CD4-positive, alpha-beta T cell treated with Interleukin-21 for 1 hour (primary cell): ENCODE measurements around the gene MAGED1.
A peak's percentile ranks its signal among the peaks of the same experiment; 100 is the strongest.

Experiments used
- DNase-seq: peaks from one replicate; pipeline ENCODE4 v3.0.0-alpha.2; 2020

MAGED1 gene, protein sequence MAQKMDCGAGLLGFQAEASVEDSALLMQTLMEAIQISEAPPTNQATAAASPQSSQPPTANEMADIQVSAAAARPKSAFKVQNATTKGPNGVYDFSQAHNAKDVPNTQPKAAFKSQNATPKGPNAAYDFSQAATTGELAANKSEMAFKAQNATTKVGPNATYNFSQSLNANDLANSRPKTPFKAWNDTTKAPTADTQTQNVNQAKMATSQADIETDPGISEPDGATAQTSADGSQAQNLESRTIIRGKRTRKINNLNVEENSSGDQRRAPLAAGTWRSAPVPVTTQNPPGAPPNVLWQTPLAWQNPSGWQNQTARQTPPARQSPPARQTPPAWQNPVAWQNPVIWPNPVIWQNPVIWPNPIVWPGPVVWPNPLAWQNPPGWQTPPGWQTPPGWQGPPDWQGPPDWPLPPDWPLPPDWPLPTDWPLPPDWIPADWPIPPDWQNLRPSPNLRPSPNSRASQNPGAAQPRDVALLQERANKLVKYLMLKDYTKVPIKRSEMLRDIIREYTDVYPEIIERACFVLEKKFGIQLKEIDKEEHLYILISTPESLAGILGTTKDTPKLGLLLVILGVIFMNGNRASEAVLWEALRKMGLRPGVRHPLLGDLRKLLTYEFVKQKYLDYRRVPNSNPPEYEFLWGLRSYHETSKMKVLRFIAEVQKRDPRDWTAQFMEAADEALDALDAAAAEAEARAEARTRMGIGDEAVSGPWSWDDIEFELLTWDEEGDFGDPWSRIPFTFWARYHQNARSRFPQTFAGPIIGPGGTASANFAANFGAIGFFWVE

DNA sequence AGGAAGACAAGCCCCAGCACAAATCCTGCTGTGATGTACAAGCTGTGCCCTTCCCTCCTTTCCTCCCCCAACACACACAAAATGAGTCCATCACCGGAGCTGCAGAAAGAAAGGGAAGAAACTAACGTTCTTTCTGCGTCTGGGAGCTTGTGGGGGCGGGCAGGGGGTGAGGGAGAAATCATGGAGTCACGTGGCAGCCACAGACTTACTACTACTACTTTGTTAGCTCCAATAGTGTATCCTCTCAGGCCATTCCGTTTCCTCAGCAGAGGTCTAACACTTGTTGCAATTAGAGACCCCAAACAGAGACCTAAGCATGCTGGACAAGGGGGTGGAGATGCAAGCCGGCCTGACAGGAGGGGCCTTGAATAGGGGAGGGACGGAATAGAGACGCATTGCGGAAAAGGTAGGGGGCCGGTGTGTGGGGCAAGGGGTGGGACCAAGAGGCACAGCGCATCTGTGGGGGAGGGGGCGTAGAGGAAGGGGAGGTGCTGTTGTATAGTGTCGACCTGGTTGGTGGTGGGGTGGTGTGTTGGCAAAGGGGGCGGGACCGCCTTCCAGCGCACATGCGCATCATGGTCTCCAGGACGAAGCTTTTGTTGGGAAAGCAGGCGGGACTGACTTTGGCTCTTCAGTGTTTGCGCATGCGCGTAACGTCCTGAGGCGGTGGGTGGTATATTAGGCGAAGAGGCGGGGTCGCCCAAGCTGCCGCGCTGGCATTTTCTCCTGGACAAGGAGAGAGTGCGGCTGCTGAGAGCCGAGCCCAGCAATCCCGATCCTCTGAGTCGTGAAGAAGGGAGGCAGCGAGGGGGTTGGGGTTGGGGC is at the start of gene MAGED1:
Gene MAGED1 (plus strand): TSS at position 703 of the 825 bp plus-strand sequence. CDS start 682 bp downstream, outside the sequence.
- peak; percentile 85 for DNase-seq

DNA sequence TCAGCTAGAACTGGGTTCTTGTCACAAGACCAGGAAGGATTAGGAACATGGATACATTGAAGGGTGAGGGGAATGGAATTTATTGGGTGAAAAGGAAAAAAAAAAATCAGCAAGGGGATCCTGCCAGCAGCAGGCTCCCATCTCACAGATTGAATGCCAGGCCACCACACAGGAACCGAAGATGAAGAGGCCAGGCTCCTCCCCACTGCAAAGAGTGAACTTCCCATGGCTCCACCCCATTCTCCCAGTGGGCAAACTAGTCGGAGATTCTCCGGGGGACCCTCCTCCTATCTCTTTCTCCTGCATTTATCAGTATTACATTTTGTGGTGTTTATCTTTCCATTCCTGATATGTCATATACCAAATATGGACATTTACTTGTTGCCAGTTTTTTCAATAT is 46.0 kb upstream of the MAGED1 start:
- DNase-seq = no peak

DNA sequence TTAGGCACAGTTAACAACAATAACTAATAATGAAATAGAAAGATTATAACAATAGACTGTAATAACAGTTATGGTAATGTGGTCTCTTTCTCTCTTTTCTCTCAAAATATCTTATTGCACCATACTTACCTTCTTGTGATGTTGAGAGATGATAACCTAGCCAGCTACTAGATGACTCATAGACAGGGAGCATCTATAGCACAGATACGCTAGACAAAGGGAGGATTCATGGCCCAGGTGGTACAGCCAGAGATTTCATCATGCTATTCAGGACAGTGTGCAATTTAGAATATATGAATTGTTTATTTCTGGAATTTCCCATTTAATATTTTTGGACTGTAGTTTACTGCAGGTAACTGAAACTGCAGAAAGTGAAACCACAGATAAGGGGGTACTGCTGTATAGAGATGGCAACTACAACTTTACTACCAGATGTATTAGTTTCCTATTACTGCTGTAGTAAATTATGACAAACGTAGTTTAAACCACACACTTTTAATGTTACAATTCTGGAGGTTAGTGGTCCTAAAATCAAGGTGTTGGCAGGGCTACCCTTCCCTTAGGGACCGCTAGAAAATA is 41.8 kb upstream of the MAGED1 start:
- DNase-seq = no peak

DNA sequence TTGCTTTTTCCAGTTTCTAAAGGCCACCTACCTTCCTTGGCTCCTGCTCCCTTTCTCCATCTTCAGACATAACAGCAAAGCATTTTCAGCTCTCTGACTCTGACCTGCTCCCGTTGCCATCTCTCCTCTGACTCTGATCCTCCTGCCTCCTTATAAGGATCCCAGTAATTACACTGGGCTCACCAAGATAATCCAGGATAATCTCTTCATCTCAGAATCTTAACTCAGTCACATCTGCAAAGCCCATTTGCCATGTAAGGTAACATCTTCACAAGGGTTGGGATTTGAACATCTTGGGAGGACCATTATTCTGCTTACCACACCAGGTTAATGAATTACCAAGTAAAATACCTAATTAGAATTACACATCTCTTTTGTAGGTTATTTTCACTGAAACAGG is 41.3 kb upstream of the MAGED1 start:
- DNase-seq = no peak

DNA sequence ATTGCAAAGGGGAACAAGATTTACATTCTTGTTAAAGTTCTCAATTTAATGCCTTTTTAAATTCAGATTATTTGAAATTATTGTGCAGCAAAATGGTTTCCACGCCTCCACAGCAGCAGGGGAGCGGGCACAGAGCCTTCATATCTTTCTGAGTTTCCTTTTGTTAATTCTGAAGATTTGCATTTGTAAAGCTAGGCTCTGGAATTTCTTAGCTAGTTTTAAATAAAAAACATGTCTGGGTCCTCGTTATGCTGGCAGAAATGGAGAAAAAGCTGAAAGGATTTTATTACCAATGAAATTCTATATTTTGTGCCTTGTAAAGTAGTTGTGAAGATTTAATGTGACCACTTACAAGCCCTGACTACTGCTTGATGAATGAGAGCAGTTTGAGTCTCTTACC is 40.8 kb upstream of the MAGED1 start:
- no peak for DNase-seq

DNA sequence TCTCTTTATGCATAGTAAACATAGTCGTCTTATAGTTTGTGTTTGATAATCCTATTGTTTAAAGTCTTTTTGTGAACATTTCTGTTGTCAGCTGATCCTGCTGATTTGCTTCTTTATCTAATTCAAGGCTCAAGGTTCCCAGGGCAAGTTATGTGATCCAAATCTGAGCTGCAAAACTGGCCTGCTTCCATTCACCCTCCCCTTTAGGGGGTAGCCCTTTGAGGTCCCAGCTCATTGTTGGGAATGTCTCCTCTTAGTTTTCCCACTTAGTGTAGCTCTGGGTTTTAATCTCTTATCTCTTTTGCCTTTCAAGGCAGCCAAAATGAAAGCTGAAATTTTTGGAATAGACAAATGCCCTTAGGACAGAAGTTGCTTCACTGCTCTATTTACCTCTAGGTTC is 40.2 kb upstream of the MAGED1 start:
- DNase-seq = no peak

DNA sequence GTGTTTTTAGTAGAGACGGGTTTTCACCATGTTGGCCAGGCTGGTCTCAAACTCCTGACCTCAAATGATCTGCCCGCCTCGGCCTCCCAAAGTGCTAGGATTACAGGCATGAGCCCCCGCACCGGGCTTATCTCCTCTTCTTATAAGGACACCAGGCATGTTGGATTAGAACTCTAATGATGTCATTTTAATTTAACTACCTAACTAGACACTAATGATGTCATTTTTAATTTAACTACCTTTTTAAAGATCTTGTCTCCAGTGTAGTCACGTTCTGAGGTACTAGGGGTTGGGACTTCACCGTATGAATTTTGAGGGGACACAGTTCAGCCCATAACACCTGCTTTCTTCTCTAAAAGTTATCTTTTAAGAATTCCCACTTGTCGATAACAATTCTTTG is 37.7 kb upstream of the MAGED1 start:
- no peak for DNase-seq

DNA sequence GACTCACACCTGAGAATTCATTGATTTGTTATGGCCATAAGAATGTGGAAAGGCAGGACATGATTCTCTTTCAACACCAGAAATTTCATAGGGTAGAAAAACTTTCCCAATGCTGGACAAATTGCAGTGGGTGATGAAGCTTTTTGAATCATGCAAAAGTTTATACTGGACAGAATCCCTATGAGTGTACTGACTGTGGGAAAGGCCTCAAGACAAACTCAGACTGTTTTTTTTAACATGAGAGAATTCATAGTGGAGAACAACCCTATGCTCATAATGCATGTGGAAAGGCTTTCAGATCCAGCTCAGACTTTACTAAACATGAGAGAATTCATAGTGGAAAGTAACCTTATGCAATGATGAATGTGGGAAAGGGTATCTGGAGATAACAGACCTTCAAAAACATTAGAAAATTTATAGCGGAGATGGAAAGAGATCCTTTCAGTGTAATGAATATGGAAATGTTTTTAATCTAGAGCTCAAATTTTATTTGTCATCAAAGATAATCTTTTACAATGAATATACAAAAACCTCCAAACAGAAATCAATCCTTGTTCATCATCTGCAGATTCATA is 36.2 kb upstream of the MAGED1 start:
- DNase-seq = no peak

DNA sequence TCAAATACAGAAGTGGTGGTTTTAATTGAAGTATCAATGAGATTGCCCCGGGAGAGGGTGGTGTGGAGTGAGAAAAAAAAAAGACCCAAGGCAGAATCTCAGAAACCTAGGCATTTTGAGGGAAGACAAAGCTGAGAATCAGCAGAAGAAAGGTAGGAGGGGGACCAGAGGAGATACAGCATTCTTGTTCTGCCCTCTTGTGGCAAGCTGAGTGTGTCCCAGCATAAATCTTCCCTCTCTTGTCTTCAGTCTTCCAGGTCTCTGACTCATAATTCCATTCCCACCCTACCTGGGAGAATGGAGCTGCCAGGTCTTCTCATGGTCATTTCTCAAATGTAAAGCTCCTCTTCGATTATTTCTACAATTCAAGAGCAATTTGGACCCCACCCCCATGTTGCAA is 32.7 kb upstream of the MAGED1 start:
- no peak for DNase-seq

DNA sequence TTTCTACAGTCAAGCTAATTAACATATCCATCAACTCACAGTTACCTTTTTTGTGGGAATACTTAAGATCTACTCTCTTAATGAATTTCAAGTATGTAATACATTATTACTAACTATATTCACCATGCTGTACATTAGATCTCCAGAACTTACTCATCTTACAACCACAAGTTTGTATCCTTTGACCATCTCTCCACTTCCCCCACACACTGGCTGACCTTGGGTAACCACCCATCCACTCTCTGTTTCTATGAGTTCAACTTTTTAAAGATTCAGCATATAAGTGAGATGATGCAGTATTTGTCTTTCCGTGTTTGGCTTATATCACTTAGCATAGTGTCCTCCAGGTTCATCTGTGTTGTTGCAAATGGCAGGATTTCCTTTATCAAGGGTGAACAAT is 30.5 kb upstream of the MAGED1 start:
- DNase-seq = no peak

DNA sequence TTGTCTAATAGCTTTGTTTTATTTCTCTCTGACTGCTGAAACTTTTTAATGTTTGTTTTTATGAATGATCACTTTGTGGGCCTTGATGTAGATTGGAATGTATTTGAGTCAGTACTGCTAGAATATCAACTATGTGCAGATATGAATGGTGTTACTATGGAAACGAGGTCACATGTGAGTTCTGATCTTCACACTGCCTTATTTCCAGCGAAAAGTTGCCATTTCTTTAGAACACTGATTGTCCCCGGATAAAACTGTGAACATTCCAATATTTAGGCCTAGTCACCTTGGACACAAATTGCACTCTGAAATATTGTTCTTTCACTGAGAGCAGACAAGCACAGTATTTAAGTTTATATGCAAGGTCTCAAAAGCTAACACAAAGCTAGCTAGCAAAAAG is 27.2 kb upstream of the MAGED1 start:
- DNase-seq = no peak

DNA sequence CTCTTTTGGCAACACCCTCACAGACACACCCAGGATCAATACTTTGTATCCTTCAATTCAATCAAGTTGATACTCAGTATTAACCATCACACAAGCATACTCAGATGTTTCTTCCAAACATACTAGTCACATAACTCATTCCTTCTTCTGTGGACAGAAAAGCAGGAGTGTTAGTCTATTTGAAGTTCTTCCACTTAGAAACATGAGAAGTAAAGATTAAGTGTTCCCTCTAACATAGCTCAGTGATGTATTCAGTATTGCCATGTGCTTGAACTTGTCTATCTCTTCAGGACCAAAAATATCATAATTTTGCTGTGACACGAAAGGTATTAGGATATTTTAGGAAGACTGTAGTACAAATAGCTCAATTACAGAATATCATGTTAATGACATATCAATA is 25.8 kb upstream of the MAGED1 start:
- no peak for DNase-seq

DNA sequence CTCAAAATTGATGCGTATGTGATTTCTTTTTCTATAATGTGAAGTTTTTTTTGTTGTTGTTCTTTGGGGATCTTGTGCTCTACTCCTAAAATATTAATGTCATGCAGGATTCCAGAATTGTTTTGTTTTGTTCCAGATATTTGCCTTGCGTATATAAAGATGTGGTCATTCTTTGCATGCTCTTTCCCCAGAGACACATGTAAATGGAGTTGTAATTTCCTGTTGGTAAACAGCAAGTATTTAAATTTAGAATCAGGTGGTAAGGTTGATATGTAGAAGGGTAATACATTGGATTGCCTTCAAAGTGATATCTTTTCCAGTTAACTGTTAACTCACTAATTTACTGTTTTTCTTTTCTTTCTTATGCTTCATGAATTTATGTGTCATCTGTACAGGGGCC is 23.1 kb upstream of the MAGED1 start:
- DNase-seq = no peak

DNA sequence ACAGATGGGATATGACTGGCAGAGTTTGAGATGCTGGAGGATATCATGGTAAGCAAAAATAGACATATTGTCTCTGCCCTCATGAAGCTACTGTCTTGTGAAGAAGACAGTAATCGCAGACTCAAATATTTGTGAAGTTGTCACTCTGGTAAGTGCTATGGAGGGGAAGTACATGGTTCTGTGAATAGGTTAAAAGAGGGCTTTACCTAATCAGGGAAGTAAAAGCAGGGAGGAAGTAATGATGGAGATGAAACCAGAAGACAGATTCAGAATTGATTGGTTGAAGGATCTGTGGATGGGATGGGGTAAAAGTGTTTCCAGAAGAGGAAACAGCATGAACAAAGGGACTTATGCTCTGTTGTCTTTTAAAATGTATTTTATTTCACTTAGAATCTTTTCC is 19.3 kb upstream of the MAGED1 start:
- DNase-seq = no peak

DNA sequence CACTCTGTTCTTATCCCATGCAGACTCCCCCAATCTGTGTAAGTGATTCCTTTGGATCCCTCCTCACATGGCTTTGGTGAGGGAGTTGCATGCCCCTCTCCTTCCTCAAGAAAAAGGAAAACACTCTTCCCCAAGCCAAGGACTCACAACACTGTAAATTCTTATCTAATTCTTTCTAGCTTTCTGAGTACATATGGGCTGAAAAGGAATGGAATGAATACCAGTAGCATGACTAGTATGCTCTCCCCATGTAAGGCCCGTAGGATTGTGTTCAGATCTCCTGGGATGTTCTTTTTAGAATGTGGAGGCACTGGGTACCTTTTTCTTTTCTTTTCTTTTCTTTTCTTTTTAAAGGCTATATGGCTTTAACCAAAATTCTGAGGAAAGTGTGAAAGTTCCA is 17.0 kb upstream of the MAGED1 start:
- no peak for DNase-seq

DNA sequence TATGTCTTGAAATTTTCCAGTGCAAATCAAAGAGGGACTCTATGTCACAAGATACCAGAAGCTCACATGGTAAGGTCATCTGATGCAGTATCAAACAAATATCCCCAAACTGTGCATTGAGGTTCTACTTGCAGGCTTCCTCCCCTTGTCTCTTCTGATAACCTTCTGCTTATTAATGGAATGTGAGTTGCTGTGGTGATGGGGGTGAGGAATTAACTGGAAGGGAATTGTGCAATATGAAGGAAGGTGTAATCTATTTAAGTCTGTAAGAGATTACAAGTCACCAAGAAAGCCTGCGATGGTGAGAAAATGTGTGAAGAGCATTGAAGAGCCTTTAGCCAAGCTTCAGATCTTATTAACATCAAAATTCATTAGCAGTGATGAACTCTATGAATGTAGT is 15.4 kb upstream of the MAGED1 start:
- no peak for DNase-seq

DNA sequence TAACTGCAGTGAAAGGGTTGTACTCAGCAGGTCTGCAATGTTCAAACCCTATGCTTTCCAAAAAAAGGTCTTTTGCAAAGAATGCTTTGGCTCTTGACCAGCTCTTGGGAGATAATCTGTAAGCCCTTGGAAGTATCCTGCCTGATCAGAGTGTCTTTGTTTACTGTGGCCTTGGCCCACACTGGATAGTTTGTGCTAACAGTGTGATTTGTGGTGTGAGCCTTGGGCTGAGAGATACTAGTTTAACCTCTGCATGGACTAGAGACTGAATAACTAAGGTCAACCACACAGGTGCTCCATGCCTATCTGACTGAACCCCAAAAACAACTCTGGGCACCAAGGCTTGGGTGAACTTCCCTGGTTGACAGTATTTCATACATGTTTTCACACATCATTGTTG is 3.6 kb upstream of the MAGED1 start:
- no peak for DNase-seq

DNA sequence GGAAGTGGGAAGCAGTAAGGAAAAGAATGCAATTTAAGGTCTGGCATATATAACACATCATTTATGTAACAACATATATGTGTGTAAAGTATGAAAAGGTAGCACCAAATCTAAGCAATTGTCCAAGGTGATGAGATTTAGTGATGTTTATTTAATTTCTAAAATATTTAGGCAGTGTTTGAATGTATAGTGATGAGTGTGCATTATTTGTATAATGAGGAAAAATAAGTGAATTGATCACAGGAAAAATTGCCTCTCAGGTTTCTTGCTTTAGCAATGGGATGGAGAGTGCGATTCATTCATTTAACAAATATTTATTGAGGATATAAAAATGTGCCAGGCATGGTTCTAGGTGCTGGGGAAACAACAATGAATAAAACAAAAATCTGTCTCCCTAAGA is 2.2 kb upstream of the MAGED1 start:
- no peak for DNase-seq

DNA sequence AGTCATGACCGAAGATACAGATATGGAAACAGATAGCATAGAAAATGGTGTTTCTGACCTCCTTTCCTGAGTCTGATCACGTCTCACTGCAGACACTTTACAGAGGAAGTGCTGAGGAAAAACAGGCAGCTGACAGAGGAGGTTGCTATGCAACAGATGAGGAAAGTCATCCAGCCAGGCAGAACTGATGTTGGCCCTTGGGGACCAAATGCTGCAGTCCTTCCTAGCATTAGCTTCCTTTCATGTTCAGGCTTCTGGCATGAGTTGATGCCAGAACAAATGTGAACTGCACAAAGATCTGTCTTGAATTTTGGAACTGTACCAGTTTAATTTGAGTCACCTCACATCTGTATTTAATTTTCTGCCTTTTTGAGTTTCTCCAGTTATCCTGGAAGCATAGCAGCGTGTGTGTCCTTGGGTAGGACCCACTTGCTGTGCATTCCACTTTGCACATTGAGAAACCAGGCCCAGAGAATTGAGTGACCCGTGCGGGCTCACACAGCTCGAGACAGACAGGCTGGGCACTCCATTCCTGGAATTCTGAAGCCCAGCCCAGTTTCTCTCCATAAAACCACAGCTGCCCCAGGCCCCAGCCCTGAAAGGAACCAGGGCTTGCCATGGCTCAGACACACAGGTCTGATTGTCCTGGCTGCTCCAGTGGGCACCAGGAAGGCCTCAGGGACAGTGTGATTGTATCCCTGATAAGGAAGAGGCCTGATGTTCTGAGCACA is 1.4 kb upstream of the MAGED1 start:
- DNase-seq = no peak

DNA sequence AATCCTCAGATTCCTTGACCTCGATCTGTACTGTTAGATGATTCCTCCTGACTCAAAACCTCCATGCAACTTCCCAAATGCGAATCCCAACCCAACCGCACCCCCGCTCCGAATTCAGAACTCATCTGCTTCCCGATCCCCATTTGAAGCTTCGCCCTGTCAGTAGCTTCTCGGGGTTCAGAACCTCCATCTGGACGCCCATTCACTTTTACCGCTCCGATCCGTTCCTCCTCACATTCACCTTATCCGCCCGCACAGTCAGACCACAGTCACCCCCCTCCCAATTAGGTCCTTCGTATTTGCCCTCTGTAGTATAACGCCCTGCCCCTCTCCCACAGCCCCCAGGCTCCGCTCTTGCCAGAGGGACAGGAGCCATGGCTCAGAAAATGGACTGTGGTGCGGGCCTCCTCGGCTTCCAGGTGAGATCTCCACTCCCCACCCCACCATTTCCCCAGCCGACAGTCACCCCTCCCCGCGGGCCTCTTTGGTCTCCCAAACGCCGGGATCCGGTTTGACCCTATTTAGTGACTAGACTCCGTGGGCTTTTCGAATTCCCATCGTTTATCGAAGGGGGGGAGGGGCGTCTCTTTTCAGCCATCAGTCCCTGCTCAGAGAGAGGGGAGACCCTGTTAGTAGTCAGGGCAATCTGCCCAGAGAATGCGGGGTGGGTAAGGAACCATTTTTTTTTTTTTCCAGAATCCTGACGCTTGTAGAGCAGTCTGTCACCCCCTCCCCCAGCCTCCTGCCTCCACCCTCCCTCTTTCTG is 691 bp downstream of the MAGED1 start:
- DNase-seq = no peak

DNA sequence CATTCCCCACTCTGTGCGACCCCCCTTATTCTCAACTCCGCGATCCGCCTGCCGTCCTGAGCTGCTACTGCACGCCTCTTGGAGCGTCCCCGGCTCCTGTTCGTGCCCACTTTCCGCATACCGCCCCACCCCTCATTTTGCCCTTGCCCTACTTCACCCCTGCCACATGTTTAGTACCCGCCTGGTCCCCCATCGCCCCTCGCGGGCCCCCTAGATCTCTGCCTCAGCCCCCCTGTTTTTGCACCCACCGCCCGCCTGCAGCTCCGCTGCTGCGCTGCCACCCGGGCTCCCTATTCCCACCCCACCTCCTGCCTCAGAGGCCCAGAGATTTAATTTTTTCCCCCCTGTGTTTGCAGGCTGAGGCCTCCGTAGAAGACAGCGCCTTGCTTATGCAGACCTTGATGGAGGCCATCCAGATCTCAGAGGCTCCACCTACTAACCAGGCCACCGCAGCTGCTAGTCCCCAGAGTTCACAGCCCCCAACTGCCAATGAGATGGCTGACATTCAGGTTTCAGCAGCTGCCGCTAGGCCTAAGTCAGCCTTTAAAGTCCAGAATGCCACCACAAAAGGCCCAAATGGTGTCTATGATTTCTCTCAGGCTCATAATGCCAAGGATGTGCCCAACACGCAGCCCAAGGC is 1.4 kb downstream of the MAGED1 start:
- DNase-seq = no peak
